Ishikawa (cell line): ENCODE data around the gene KRTAP10-3.

Experiments used
- CEBPB ChIP-seq: IDR thresholded peaks from 2 replicates; pipeline ENCODE4 v1.6.1; 2012
- TAF1 ChIP-seq: IDR thresholded peaks from 2 replicates; pipeline ENCODE4 v1.6.1; 2012; ENCODE audit warnings: low read depth, mild to moderate bottlenecking
- TEAD4 ChIP-seq: IDR thresholded peaks from 2 replicates; pipeline ENCODE4 v1.6.1; 2012
- YY1 ChIP-seq: IDR thresholded peaks from 2 replicates; pipeline ENCODE4 v1.6.1; 2012; ENCODE audit warnings: low read depth
- TF ChIP-seq, protein P1 (sequence below): IDR thresholded peaks from 2 replicates; pipeline ENCODE4 v1.6.1; 2012; ENCODE audit warnings: low read depth, mild to moderate bottlenecking

DNA sequence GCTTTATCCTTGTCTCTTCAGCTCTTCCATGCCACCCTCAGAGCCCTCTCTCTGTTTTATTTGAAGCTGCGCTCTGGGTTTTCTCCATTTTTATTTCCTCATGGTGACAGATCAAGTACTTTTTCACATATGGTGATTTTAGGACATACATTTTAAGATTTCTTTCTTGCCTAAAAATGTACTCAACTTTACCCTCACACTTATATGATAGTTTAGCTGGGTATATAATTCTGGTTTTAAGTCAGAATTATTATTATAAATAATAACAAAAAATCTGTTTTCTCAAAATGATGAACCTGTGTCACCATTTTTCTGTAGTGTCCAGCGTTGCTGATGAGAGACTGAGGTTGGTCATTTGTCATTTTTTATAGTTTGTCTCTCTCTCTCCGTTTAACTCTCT is 22.6 kb upstream of the KRTAP10-3 start:
- TF ChIP-seq TEAD4 (no peak), YY1 (no peak), CEBPB (no peak), TAF1 (no peak)
- TF ChIP-seq, protein P1, sequence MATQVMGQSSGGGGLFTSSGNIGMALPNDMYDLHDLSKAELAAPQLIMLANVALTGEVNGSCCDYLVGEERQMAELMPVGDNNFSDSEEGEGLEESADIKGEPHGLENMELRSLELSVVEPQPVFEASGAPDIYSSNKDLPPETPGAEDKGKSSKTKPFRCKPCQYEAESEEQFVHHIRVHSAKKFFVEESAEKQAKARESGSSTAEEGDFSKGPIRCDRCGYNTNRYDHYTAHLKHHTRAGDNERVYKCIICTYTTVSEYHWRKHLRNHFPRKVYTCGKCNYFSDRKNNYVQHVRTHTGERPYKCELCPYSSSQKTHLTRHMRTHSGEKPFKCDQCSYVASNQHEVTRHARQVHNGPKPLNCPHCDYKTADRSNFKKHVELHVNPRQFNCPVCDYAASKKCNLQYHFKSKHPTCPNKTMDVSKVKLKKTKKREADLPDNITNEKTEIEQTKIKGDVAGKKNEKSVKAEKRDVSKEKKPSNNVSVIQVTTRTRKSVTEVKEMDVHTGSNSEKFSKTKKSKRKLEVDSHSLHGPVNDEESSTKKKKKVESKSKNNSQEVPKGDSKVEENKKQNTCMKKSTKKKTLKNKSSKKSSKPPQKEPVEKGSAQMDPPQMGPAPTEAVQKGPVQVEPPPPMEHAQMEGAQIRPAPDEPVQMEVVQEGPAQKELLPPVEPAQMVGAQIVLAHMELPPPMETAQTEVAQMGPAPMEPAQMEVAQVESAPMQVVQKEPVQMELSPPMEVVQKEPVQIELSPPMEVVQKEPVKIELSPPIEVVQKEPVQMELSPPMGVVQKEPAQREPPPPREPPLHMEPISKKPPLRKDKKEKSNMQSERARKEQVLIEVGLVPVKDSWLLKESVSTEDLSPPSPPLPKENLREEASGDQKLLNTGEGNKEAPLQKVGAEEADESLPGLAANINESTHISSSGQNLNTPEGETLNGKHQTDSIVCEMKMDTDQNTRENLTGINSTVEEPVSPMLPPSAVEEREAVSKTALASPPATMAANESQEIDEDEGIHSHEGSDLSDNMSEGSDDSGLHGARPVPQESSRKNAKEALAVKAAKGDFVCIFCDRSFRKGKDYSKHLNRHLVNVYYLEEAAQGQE: no peak
